HG03342 (cell line): Measurements from ENCODE around the gene TLN1.

Source experiments
- ATAC-seq: cut with Tn5 transposase; IDR thresholded peaks from one replicate; pipeline ENCODE4 v1.9.1; 2021; ENCODE audit warnings: mild to moderate bottlenecking, moderate library complexity; ENCODE audit not compliant: unreplicated experiment

The TLN1 gene

DNA sequence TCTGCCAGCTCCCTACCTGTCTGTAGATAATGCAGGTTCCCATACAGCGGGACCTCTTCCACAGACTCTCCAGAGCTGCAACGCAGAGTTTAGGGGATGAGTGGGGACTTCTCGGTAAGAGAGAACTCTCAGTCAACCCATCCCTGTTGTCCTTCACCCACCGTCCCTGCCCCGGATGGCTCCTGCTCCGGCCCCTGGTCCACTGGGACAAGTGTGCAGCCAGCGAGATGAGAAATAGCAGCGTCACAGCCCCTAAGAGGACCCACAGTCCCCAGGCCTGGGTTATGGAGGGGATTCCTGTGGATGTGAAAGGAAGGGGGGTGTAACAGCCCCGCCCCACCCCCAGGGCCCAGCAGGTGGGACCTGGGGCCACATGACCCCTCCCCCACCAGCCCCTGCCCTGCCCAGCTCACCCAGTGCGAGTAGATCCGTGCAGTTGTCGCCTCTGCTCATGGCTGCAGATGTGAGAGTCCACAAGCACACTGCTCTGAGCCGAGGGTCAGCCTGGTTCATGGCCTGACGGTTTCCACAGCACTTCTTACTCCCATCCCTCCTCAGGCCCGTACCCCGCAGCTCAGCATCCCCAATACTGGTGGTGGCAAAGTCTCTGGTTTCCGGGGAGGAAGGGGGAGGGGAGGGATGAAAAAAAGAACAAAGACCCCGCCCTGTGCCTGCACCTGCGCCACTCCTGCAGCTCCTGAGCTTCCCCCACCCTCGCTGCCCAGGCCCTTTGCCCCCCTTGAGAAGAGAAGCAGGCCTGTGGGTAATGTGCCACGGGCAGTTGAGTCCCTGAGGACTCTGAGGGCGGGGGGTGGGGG lies 81.4 kb downstream of the TLN1 start, which contains the start of gene SIT1:
Gene SIT1, minus strand, starts transcription at position 591 of the 818 bp plus-strand sequence. Its CDS starts 78 bp downstream, at position 513.
- no peak for ATAC-seq

DNA sequence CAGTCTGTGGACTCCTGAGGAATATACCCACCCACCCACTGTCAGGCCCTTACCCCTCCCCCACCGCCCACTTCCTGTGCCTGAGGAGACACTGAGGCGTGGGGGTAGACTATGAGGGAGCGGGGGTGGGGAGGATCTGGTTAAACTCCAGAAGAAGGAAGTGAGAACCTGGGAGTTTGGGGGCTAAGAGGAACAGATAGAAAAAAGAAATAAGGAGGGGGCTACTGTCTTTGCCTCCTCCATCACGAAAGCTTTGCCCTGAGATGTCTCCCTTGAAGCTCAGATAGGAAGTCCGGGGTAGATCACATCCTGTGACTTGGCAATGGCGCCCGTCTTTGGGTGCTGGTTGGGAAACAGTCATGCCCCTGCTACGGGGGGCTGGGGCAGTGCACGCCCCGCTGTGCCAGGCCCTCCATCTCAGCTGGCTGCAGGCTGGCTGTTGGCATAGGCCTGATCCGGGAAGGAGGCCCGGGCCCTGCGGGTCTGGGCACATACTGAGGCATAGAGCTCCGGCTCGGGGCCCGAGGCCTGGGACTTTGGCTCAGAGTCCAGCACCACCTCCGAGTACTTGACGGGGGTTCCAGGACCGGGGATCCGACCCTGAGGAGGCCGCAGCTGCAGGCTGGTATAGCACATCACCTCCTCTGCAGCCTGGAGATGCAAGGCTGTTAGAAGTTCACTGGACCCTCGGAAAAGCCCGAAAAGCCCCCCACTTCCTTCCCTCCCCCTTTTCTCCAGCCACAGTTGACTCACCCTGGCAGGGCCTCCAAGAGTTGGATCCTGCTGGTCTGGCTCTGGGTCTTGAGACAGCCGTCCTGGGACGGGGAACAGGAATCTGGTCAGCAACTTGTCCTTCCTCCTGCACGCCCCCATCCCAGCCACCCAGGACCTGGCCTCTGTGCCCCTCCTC lies 82.3 kb downstream of the TLN1 start:
- ATAC-seq = no peak
